ENCODE measurements around the gene COL4A1.

The COL4A1 gene

GRCh38 chr13:110216398-110217041, 90.4 kb downstream of the COL4A1 start:
- DNase-seq = peak in 1 of 4 experiments; percentile 13

DNA sequence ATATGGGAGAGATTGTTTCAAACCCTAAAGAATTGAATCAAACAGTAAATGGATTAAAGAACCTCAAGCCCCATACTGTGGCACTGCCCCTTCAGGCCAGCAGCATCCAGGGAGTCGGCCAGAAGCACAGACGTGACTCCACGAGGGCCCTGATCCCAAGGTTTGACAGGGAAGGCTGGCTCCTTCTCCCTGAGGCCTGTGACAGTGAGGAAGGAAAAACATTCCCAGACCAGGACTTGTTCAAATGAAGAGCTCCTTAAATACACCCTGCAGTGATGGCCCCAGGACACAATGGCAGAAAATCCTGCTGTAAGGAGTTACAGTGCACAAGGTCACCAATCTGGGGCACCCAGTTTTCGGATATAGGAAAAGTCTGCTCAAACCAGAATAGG, 91.0 kb downstream of the COL4A1 start:
- no peak for DNase-seq

- no peak for DNase-seq
These were observed 91.4 kb downstream of the COL4A1 start for GRCh38 chr13:110215606-110216005.

- no peak for DNase-seq
These were observed 92.3 kb downstream of the COL4A1 start for GRCh38 chr13:110214637-110215036.

GRCh38 chr13:110213461-110214074, 93.4 kb downstream of the COL4A1 start:
- no peak for DNase-seq

DNA sequence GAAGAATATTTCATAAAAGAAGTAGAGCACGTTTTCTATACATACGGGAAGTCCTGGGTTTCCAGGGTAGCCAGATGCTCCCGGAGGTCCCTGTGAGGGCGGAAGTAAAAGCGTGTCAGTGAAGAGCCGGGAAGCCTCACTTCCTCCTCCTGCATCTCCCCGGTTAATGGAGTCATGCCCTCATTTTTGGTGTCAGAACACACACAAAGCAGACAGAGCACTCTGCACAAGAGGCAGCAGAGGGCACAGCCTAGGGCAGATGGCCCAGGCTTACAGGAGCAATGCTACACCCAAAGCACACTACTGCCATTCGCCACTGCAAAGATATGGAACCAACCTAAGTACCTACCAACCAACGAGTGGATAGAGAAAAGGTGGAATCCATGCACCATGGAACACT, 94.4 kb downstream of the COL4A1 start:
- DNase-seq = no peak

DNA sequence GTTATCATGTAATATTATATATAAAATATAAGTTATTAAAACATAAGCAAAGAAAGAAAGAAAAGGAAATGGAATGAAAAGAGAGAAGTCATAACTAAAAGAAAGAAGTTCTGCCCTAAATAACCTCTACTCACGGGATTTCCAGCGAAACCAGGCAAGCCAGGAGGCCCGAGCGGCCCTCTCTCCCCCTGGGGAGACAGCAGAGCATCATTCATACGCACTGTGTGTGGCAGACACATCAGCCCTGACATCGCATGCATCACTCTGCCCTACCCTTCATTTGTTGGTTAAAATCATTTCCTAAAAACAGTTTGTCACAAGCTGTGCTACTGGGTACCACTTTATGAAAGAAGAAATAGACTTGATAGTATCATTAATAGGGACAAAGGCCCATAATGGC, 95.2 kb downstream of the COL4A1 start:
- no peak for DNase-seq

GRCh38 chr13:110211046-110211445, 95.9 kb downstream of the COL4A1 start:
- no peak for DNase-seq

GRCh38 chr13:110210604-110210985, 96.4 kb downstream of the COL4A1 start:
- no peak for DNase-seq

- DNase-seq = no peak
These were observed 96.9 kb downstream of the COL4A1 start for GRCh38 chr13:110209950-110210603.

DNA sequence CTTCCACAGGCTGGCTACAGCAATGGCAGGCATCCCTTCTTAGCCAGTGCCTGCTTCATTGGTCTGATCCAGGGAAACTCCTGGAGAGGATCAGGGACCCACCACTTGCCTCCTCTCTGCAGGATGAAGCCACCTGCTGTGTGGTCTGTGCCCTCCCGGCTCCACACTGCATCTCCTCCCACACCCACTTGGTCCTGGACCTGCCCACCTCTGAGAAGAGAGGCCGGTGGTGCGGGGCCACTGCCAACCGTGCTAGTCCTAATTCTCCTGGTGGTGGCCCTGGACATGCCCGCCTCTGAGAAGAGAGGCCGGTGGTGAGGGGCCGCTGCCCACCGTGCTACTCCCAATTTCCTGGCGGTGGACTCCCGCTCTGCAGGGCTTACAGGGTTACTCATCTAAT, 98.8 kb downstream of the COL4A1 start:
- no peak for DNase-seq

DNA sequence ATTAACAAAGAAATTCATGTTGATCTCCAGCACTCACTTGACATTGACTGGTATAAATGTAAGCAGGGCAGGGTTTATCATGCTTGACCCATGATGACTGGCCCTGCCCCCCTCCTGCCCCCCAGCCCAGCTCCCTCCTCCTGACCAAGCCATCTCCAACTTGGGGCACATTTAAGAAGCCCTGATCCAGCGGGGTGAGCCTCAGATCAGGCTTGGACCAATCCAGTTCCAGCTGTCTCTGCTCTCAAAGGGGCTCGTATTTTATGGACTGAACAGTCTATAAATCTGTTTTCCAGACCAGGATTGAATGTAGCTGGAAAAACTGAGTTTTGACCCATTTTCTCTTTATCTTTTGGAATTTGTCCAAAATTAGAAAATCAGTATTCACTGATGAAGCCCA, 100.0 kb downstream of the COL4A1 start:
- DNase-seq = no peak

- no peak for DNase-seq
These were observed 100.8 kb downstream of the COL4A1 start for GRCh38 chr13:110206185-110206584.

DNA sequence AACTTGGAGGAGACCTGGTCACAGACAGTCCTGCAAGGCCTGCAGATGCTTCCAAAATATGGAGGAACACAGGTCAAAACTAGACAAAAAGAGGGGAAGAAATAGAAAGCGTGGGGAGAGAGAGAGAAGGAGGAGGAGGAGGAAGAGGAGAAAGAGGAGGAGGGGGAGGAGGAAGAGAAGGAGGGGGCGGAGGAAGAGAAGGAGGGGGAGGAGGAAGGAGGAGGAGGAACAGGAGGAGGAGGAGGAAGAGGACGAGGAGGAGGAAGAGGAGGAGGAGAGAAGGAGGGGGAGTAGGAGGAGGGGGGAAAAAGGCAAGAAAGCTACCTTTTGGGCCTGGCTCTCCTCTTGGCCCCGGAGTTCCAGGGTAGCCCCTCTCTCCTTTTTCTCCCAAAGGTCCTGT, 105.8 kb downstream of the COL4A1 start:
- no peak for DNase-seq

GRCh38 chr13:110200276-110200870, 106.6 kb downstream of the COL4A1 start:
- no peak for DNase-seq

GRCh38 chr13:110199046-110199831, 107.7 kb downstream of the COL4A1 start:
- no peak for DNase-seq

- no peak for DNase-seq
These were observed 109.5 kb downstream of the COL4A1 start for GRCh38 chr13:110197471-110197870.

DNA sequence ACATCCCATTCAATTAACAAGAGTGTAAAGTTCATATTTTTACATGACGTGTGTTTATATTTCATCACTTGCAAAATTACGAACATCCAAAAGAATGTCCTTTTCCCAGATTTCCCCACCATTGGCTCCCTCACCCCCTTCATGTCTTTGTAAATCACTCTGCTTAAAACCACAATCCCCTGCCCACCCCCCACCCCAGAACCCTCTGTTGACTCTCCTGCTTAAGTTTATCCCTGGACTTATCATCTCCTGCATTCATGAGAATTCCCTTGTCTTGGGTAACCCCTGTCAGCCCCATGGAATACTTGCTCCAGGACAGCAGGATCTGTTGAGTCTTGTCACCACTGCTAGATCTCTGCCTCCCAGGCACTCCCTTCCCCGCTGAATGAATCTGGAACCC, 109.9 kb downstream of the COL4A1 start:
- no peak for DNase-seq

- DNase-seq = no peak
These were observed 111.1 kb downstream of the COL4A1 start for GRCh38 chr13:110195547-110196485.

GRCh38 chr13:110194451-110194850, 112.5 kb downstream of the COL4A1 start:
- DNase-seq = no peak

DNA sequence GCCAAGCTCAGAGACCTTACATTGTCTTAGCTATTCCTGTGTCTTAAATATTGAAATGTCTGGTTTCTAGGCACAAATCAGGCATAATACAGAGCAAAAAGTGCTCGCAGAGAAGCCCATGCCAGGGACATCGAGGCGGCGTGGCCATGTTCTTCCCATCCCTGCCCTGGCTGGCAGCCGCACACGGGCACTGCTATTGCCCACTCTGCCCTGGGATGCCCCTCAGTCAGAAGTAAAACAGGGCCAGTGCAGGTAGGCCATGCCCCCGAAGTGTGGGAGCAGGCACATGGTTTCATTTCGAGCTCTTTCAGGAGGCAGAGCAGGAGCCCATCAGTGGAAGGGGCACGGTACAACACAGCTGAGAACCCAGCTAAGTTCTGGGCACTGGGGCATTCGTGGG, 113.5 kb downstream of the COL4A1 start:
- no peak for DNase-seq

DNA sequence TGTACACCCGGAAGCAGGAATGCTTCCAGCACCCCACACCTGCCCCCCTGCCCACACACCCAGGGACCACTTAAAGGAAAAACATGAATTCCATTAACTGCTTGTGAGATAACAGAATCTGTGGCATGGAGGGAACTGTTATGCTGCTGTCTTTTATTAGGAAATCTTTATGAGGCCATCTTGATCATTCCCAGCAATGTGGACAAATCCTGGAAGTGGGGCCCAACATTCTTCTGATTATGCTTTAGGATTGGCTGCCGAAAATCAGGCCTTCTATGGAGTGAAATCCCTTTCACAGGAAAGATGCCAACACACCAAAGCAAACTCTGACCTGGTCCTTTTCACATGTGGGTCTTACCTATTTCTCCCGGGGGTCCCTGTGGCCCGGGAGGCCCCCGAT, 114.5 kb downstream of the COL4A1 start:
- no peak for DNase-seq
